ENCODE measurements around the gene NFIA.

NFIA gene

DNA sequence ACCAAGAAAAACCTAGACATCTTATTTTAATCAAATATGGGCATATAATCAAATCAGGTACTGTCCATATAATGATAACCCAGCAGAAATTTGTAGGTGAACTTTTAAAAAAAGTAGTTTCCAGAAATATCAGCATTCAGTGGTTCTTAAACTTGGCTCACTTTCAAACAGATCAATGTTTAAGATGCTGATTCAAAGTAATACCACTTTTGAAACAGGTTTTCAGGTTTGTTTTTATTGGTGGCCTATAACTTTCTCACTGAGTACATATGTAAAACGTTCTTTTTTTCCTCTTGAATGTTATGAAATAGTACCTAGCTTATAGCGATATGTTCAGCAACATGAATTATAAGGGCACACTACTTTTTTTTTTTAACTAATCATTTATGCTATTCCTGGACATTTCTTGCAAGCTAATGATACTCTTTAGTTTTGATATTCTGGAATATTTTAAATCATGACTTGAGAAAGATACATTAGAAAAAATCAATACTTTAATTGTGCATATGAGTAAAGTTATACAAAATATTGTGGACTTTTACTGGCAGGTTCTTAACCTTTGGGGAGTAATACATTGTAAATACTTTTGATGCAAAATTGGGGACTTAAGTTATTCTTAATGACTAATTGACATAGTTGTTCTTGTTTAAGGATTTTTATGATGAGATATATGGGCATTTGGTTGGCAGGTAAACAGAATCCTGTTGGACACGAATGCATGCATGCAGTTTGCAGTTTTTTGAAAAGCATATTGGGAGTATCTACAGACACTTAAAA, 3.0 kb downstream of the NFIA start:
- DNase-seq = no peak

- DNase-seq = no peak
Observed at GRCh38 chr1:61085983-61086644, 3.8 kb downstream of the NFIA start.

- DNase-seq = no peak
Observed at GRCh38 chr1:61087571-61087970, 5.2 kb downstream of the NFIA start.

- no peak for DNase-seq
Observed at GRCh38 chr1:61088163-61088974, 6.0 kb downstream of the NFIA start.

GRCh38 chr1:61089338-61089737, 7.0 kb downstream of the NFIA start:
- DNase-seq = no peak

GRCh38 chr1:61089741-61090140, 7.4 kb downstream of the NFIA start:
- no peak for DNase-seq

GRCh38 chr1:61090546-61091202, 8.3 kb downstream of the NFIA start:
- DNase-seq = no peak

GRCh38 chr1:61091455-61091854, 9.1 kb downstream of the NFIA start:
- no peak for DNase-seq

- no peak for DNase-seq
Observed at GRCh38 chr1:61092642-61093041, 10.3 kb downstream of the NFIA start.

GRCh38 chr1:61093525-61094137, 11.3 kb downstream of the NFIA start:
- no peak for DNase-seq

- DNase-seq = no peak
Observed at GRCh38 chr1:61094677-61095469, 12.5 kb downstream of the NFIA start.

- no peak for DNase-seq
Observed at GRCh38 chr1:61095470-61095812, 13.1 kb downstream of the NFIA start.

DNA sequence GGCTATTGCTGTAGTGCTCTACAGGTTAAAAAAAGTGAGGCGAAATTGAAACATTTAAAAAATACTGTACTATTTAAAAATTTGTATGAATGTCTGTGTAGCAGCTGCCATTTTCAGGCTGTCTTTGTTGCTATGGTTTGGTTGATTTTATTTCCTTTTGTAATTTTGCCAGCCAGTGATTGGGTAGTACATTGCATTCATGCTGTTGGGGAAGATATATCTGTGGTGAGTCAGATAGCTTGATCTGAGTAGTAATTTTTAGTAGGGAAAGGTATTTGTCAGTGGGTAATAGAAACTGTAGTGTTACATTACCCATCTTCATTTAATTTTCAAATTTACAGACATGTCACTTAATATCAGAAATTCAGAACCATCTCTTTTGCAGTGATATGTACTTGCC, 15.0 kb downstream of the NFIA start:
- DNase-seq = no peak

DNA sequence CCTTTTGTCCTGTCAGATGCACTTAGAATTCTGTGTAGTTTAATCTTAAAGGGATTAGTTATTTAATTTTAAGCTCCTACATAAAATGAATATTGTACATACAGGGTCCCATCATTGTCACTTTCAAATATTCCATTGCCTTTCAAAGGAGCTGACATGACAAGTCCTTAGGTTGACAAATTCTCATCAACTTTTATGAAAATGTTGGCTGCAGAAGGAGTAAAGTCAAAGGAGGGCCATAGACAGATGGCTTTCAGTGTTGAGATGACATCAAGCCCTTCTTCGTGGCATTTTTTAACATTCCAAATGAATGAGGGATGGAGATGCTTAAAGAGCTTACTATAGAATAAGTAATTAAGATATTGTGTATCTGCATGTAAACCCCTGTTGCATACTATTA, 15.4 kb downstream of the NFIA start:
- no peak for DNase-seq

GRCh38 chr1:61098333-61098732, 16.0 kb downstream of the NFIA start:
- no peak for DNase-seq

GRCh38 chr1:61098906-61099437, 16.6 kb downstream of the NFIA start:
- no peak for DNase-seq

GRCh38 chr1:61100578-61100977, 18.2 kb downstream of the NFIA start:
- DNase-seq = no peak

DNA sequence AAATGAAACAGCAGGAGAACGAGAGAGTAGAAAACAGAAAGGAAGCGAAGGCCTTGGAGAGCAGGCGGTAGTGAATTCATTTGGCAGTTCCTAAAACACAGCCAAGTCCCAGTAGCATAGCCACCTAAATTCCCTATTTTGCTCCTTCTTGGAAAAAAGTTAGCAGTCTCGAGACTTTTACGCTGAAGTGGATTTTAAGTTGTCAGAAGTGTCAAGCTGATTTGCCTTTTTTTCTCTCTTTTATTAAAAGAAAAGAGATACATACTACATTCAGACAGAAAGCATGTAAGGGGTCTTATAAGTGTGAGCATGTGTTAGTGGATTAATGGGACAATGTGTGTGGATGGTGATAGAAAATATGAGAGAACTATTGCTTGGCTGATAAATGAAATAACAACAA, 19.2 kb downstream of the NFIA start:
- DNase-seq = no peak

- DNase-seq = no peak
Observed at GRCh38 chr1:61102041-61102440, 19.7 kb downstream of the NFIA start.

DNA sequence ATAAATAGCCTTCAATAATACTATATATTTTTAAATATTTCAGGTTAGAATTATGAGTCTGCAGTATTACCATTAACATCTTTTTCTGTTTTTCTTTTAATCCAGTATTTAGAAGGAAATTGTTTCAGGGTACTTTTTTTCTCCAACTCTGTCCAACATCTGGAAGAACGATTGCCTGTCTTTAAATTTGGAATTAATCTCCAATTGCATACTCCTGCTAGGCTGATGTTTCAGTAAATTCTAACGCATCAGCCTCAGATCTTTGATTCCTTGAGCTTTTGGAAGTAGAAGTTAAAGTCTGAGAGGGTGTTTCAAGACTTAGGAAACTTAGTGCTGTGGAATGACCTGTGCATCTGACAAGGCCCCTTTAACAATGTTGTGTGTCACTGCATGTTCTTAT, 20.3 kb downstream of the NFIA start:
- no peak for DNase-seq

- no peak for DNase-seq
Observed at GRCh38 chr1:61104220-61104671, 21.9 kb downstream of the NFIA start.

GRCh38 chr1:61107638-61108037, 25.3 kb downstream of the NFIA start:
- DNase-seq = no peak
